RWPE1 (cell line): ENCODE data around the gene PAPPA.

Source experiments
- CTCF ChIA-PET: fragments of 350-600 bp; sonication (Branson Sonifier 250); formaldehyde crosslinking; extraction: SDS; loops from one replicate; lab custom pipeline; 2021; lab: Yijun Ruan, JAX
- POLR2A ChIA-PET: fragments of 400-600 bp; formaldehyde crosslinking; extraction: SDS; loops from one replicate; lab custom pipeline; 2020; ENCODE audit warnings: antibody characterized with exemption; ENCODE audit not compliant: low non-redundant PET; lab: Yijun Ruan, JAX
- DNase-seq: peaks from one replicate; pipeline ENCODE4 v3.0.0; 2012; ENCODE audit warnings: low spot score
- H3K27ac ChIP-seq: fragments of 450-650 bp; 2 replicates; pipeline ENCODE4 v1.5.1; 2017
- CTCF ChIP-seq: fragments of 450-650 bp; conservative IDR thresholded peaks from 2 replicates; pipeline ENCODE4 v1.5.1; 2017; ENCODE audit warnings: low read depth, mild to moderate bottlenecking

The PAPPA gene

GRCh38 chr9:116442528-116442927 is 288.9 kb downstream of the PAPPA start:
- no peak overlapping the region for H3K27ac ChIP-seq
- ChIA-PET CTCF (no interaction called here), POLR2A (no interaction called here)
- DNase-seq, result no peak
- no peak for TF ChIP-seq CTCF

- no peak for TF ChIP-seq CTCF
- DNase-seq, result no peak
- ChIA-PET POLR2A (no interaction called here), CTCF (no interaction called here)
- no peak overlapping the region for H3K27ac ChIP-seq
These were observed 294.3 kb downstream of the PAPPA start for GRCh38 chr9:116447934-116448333.

GRCh38 chr9:116448431-116448830 is 294.8 kb downstream of the PAPPA start:
- TF ChIP-seq CTCF, result no peak
- no peak overlapping the region for H3K27ac ChIP-seq

GRCh38 chr9:116449949-116450348 is 296.4 kb downstream of the PAPPA start:
- DNase-seq, result no peak
- ChIA-PET POLR2A (no interaction called here), CTCF (no interaction called here)
- no peak for TF ChIP-seq CTCF
- H3K27ac ChIP-seq, result no peak overlapping the region

More at GRCh38 chr9:116448431-116448830, 294.8 kb downstream of the PAPPA start:
- DNase-seq, result no peak
- ChIA-PET POLR2A (no interaction called here), CTCF (no interaction called here)

- no peak overlapping the region for H3K27ac ChIP-seq
- no peak for DNase-seq
- ChIA-PET POLR2A (no interaction called here), CTCF (interaction anchor here (0.7 kb wide), 1 partner anchor 878 kb away, joined by 4 read pairs; no protein-coding TSS in a partner anchor)
- TF ChIP-seq CTCF, result no peak
These were observed 297.0 kb downstream of the PAPPA start for GRCh38 chr9:116450378-116451139.

GRCh38 chr9:116451500-116452115 is 298.0 kb downstream of the PAPPA start:
- TF ChIP-seq CTCF, result no peak
- no peak for DNase-seq
- no peak overlapping the region for H3K27ac ChIP-seq
- POLR2A ChIA-PET, result no interaction called here
- CTCF ChIA-PET, result interaction anchor here (0.7 kb wide), 1 partner anchor 879 kb away, joined by 4 read pairs; no protein-coding TSS in a partner anchor
